ENCODE results near the gene GSS.
A peak's percentile ranks its signal among the peaks of the same experiment; 100 is the strongest.

The GSS gene

GRCh38 chr20:34974246-34974645 lies 18.6 kb upstream of the GSS start:
- H3K4me3 Mint-ChIP-seq: no peak overlapping the region
- H3K27ac Mint-ChIP-seq: no peak overlapping the region
- DNase-seq: no peak
- no peaks in the 10 kb centered on the region for H3K36me3 Mint-ChIP-seq (ENCODE audit: low read depth)
- H3K4me1 Mint-ChIP-seq (ENCODE audit: low read depth): no peaks in the 10 kb centered on the region
- no peaks in the 10 kb centered on the region for H3K9me3 Mint-ChIP-seq
- H3K27me3 Mint-ChIP-seq: no peaks in the 10 kb centered on the region

GRCh38 chr20:34971561-34972235 lies 16.1 kb upstream of the GSS start:
- no peaks in the 10 kb centered on the region for H3K36me3 Mint-ChIP-seq (ENCODE audit: low read depth)
- no peaks in the 10 kb centered on the region for H3K9me3 Mint-ChIP-seq
- H3K4me3 Mint-ChIP-seq: no peak overlapping the region
- no peaks in the 10 kb centered on the region for H3K4me1 Mint-ChIP-seq (ENCODE audit: low read depth)
- H3K27me3 Mint-ChIP-seq: no peaks in the 10 kb centered on the region
- DNase-seq: no peak
- no peak overlapping the region for H3K27ac Mint-ChIP-seq

- H3K36me3 Mint-ChIP-seq (ENCODE audit: low read depth): no peaks in the 10 kb centered on the region
- no peak overlapping the region for H3K27ac Mint-ChIP-seq
- H3K27me3 Mint-ChIP-seq: no peaks in the 10 kb centered on the region
Observed at GRCh38 chr20:34970846-34971560, 15.4 kb upstream of the GSS start.

DNA sequence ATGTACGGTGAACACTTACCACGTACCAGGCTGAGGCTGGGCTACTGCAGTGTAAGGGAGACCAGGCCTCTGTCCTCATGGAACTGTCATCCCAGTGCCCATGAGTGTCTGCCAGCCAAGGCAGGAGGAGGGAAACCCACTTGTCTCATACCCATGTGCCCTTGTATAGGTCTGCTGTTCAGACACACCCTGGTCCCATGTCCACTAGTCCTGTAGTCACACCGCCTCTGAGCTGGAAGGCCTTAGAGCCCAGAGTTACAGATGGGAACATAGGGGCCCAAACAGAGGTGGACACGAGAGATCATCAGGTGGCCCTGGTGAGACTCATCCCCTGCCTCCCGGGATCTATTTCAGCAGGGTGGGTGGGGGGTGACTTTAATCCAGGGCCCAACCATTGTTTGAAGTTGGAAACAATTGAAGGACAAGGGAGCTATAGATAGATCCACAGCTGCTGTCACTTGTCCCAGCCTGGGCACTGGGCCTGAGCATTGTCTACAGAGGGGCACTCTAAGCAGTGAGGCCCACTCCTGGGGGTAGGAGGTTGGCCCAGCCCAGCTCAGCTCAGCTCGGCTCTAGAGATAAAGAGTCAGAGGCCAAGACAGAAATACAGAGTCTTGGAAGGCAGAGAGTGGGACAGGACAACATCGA lies 14.7 kb upstream of the GSS start:
- Mint-ChIP-seq H3K27ac (no peak overlapping the region), H3K9me3 (no peaks in the 10 kb centered on the region), H3K27me3 (no peaks in the 10 kb centered on the region), H3K4me1 (ENCODE audit: low read depth) (no peaks in the 10 kb centered on the region), H3K36me3 (ENCODE audit: low read depth) (no peaks in the 10 kb centered on the region), H3K4me3 (no peak overlapping the region)
- DNase-seq: no peak

More at GRCh38 chr20:34970846-34971560, 15.4 kb upstream of the GSS start:
- Mint-ChIP-seq H3K4me3 (no peak overlapping the region), H3K4me1 (ENCODE audit: low read depth) (no peaks in the 10 kb centered on the region), H3K9me3 (no peaks in the 10 kb centered on the region)
- DNase-seq: no peak

DNA sequence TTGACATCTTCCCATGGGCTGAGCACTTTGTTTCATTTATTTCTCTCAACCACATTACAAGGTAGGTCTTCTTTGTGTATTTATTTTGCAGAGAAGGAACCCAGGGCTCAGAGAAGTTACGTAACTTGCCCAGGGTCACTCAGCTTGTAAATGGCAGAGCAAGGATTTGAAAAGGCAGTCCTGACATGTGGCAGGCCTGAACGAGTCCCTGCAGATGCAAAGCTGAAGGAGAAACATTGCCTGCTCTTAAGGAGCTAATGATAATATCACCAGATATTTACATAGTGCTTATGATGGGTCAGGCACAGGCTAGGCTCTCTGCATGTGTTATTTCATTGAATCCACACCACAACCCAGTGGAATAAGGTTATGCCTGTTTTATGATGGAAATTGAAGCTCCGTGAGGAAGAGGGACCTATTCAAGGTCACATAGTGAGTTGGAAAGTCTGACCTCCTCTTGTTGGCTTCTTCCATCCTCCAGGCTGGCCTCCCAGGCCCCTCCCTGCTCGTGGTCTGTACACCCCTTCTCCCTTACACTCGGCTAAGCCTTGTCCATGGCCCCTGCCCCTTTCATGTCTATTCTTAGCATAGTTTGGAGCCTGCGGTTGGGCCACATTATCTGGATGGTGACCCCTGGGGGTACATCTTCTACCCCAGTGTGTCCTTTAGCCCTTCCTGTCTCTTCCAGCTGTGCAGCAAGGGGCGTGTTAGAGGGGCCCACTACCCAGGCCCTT lies 12.6 kb upstream of the GSS start:
- Mint-ChIP-seq H3K4me3 (no peak overlapping the region), H3K27ac (no peak overlapping the region), H3K9me3 (no peaks in the 10 kb centered on the region), H3K27me3 (no peaks in the 10 kb centered on the region), H3K4me1 (ENCODE audit: low read depth) (no peaks in the 10 kb centered on the region), H3K36me3 (ENCODE audit: low read depth) (no peaks in the 10 kb centered on the region)
- no peak for DNase-seq

DNA sequence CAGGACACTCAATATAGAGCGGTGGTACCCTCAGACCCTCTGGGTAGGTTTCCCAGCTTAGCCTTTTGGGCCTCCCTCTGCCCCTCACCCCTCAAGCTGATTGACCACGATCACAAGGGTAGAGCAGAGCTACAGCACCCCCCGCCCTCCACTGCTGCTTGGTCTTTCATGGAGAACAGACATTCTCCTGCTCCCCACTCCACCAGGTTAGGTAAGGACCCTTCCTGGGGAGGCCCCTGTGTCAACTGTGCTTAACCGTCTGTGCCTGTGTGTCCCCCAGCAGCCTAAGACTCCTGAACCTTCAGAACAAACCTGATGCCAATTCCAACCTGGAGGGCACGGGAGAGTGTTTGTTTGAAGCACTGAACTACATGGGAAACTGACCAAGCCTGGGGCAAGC lies 11.8 kb upstream of the GSS start:
- no peaks in the 10 kb centered on the region for H3K27me3 Mint-ChIP-seq
- no peaks in the 10 kb centered on the region for H3K9me3 Mint-ChIP-seq
- no peak overlapping the region for H3K27ac Mint-ChIP-seq
- H3K4me3 Mint-ChIP-seq: no peak overlapping the region
- no peaks in the 10 kb centered on the region for H3K4me1 Mint-ChIP-seq (ENCODE audit: low read depth)
- no peak for DNase-seq
- H3K36me3 Mint-ChIP-seq (ENCODE audit: low read depth): no peaks in the 10 kb centered on the region

- peaks cover 6% of the 10 kb centered on the region for H3K4me1 Mint-ChIP-seq (ENCODE audit: low read depth)
- no peaks in the 10 kb centered on the region for H3K27me3 Mint-ChIP-seq
- H3K9me3 Mint-ChIP-seq: no peaks in the 10 kb centered on the region
- no peak for DNase-seq
- H3K36me3 Mint-ChIP-seq (ENCODE audit: low read depth): no peaks in the 10 kb centered on the region
- no peak overlapping the region for H3K4me3 Mint-ChIP-seq
- no peak overlapping the region for H3K27ac Mint-ChIP-seq
Observed at GRCh38 chr20:34965051-34965450, 9.4 kb upstream of the GSS start.

DNA sequence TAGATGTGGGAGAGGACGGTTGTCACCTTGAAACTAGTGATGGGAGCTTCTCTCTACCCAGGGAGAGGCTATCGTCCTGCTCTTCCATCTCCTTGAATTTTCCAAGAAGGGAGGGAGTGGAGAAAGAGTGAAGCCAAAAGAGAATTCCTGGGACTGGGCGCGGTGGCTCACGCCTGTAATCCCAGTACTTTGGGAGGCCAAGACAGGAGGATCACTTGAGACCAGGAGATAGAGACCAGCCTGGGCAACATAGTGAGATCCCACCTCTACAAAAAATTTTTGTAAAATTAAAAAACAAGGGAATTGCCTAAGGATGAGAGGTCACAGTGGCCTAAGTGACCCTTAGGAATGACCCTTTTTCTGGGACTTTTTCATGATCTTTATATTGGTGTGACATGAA lies 8.9 kb upstream of the GSS start:
- Mint-ChIP-seq H3K4me1 (ENCODE audit: low read depth) (peaks cover 6% of the 10 kb centered on the region), H3K27me3 (no peaks in the 10 kb centered on the region)

GRCh38 chr20:34956751-34957472 lies 1.3 kb upstream of the GSS start:
- peak overlapping the region; percentile 98 for H3K4me3 Mint-ChIP-seq
- no peaks in the 10 kb centered on the region for H3K27me3 Mint-ChIP-seq
- no peak for DNase-seq
- H3K27ac Mint-ChIP-seq: peak overlapping the region; percentile 99
- no peaks in the 10 kb centered on the region for H3K9me3 Mint-ChIP-seq
- H3K4me1 Mint-ChIP-seq (ENCODE audit: low read depth): peaks cover 35% of the 10 kb centered on the region
- H3K36me3 Mint-ChIP-seq (ENCODE audit: low read depth): peaks cover 19% of the 10 kb centered on the region

More for the DNA sequence above, 8.9 kb upstream of the GSS start:
- no peak overlapping the region for H3K27ac Mint-ChIP-seq
- H3K4me3 Mint-ChIP-seq: no peak overlapping the region
- no peaks in the 10 kb centered on the region for H3K9me3 Mint-ChIP-seq
- no peaks in the 10 kb centered on the region for H3K36me3 Mint-ChIP-seq (ENCODE audit: low read depth)
- no peak for DNase-seq

DNA sequence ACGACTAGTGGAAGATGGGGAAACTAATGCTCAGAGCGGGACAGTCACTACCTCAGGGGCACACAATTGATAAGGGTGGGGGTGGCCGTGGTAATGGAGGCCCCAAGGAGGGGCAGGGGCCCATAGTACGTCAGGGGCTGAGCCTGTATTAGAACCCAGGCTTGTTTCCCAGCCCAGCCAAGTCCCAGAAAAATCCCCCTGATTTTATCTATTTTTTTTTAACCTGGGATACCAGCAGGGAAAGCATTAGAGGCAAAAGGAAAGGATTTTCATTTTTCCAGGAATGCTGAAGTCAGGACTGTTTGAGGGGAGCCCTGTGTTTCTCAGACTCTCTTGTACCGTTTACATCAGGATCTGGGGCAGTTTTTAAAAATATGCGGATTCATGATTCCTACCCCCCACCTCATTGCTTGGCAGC lies 444 bp upstream of the GSS start:
- H3K9me3 Mint-ChIP-seq: no peaks in the 10 kb centered on the region
- peak overlapping the region; percentile 99 for H3K27ac Mint-ChIP-seq
- no peaks in the 10 kb centered on the region for H3K27me3 Mint-ChIP-seq
- H3K4me3 Mint-ChIP-seq: peak overlapping the region; percentile 98
- H3K36me3 Mint-ChIP-seq (ENCODE audit: low read depth): peaks cover 23% of the 10 kb centered on the region
- peaks cover 35% of the 10 kb centered on the region for H3K4me1 Mint-ChIP-seq (ENCODE audit: low read depth)
- DNase-seq: no peak

GRCh38 chr20:34954904-34955230 lies 739 bp downstream of the GSS start:
- DNase-seq: no peak
- Mint-ChIP-seq H3K36me3 (ENCODE audit: low read depth) (peaks cover 32% of the 10 kb centered on the region), H3K9me3 (no peaks in the 10 kb centered on the region), H3K27ac (peak overlapping the region; percentile 99), H3K4me1 (ENCODE audit: low read depth) (peaks cover 29% of the 10 kb centered on the region), H3K4me3 (peak overlapping the region; percentile 98), H3K27me3 (no peaks in the 10 kb centered on the region)

GRCh38 chr20:34953960-34954359 lies 1.6 kb downstream of the GSS start:
- Mint-ChIP-seq H3K27me3 (no peaks in the 10 kb centered on the region), H3K36me3 (ENCODE audit: low read depth) (peaks cover 41% of the 10 kb centered on the region), H3K4me1 (ENCODE audit: low read depth) (peaks cover 29% of the 10 kb centered on the region), H3K9me3 (no peaks in the 10 kb centered on the region), H3K4me3 (no peak overlapping the region), H3K27ac (no peak overlapping the region)
- no peak for DNase-seq

DNA sequence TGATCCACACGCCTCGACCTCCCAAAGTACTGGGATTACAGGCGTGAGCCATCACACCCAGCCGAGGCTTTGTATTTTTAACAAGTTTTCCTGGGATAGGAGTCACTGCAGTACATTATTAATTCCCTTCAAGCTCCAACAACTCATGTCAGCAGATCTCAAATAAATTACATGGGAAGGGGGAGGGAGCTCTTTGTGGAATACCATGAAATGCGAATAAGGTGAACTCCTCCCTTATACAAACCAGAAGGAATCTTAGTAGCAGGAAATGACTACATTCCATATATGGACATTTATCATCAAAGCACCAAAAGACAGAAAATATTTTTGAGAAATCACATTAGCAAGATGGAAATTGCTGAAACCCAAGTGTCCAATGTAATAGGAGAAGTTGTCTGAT lies 2.9 kb downstream of the GSS start:
- no peak for DNase-seq
- H3K9me3 Mint-ChIP-seq: no peaks in the 10 kb centered on the region
- no peak overlapping the region for H3K27ac Mint-ChIP-seq
- peaks cover 47% of the 10 kb centered on the region for H3K36me3 Mint-ChIP-seq (ENCODE audit: low read depth)
- H3K27me3 Mint-ChIP-seq: no peaks in the 10 kb centered on the region
- peaks cover 29% of the 10 kb centered on the region for H3K4me1 Mint-ChIP-seq (ENCODE audit: low read depth)
- no peak overlapping the region for H3K4me3 Mint-ChIP-seq

DNA sequence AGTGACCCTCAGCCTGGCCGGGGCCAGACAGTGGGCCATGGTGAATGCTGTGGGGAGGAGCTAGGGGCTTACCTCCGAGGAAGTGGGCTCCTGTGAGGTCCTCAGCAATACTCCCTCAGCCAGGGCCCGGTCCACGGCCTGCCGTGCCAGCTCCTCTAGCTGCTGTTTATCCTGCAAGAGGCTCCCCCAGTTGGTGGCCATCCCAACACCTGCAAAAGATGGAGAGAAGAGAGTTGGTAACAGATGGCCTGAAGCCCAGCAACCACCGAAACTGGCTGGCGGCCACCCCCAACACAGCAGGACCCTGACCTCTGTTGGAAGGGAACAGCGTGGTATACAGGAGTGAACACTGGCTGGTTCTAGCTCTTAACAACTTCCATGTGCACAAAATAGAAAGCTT lies 4.0 kb downstream of the GSS start:
- DNase-seq: no peak
- Mint-ChIP-seq H3K9me3 (no peaks in the 10 kb centered on the region), H3K36me3 (ENCODE audit: low read depth) (peaks cover 51% of the 10 kb centered on the region), H3K4me3 (no peak overlapping the region), H3K27ac (no peak overlapping the region), H3K27me3 (no peaks in the 10 kb centered on the region), H3K4me1 (ENCODE audit: low read depth) (peaks cover 29% of the 10 kb centered on the region)
